Keratinocyte (primary cell): ENCODE results near the gene SLC12A6. TPM values are rescaled to one million over a fixed set of nuclear protein-coding genes. Genes with fewer than 3 reads are reported as not detected.

ENCODE experiments used
- DNase-seq: peaks from one replicate; pipeline ENCODE4 v3.0.0-alpha.2; 2011; ENCODE audit warnings: low read depth, missing footprints, low spot score
- FAIRE-seq: peaks from 2 replicates; lab custom pipeline; 2011; peaks lifted over from hg19 to GRCh38; lab: Jason Lieb, UNC
- H2AFZ ChIP-seq: 2 replicates; pipeline ENCODE4 v1.6.0; 2012; ENCODE audit warnings: low read length, control low read depth, inconsistent platforms; ENCODE audit not compliant: control insufficient read depth
- H3K27ac ChIP-seq: 2 replicates; pipeline ENCODE4 v1.5.1; 2011; ENCODE audit warnings: low read length; ENCODE audit not compliant: control insufficient read depth, insufficient read depth
- H3K27me3 ChIP-seq: 3 replicates; pipeline ENCODE4 v1.6.0; 2011; ENCODE audit warnings: low read length; ENCODE audit not compliant: control insufficient read depth, insufficient read depth; ENCODE audit errors: extremely low read depth
- H3K36me3 ChIP-seq, 2 experiments: 2 replicates in 1 of 2; 3 replicates in 1 of 2; pipeline ENCODE4 v1.5.1; 2011; ENCODE audit warnings: low read length in 2 of 2, mild to moderate bottlenecking in 1 of 2; ENCODE audit not compliant: control insufficient read depth in 2 of 2, insufficient read depth in 2 of 2; ENCODE audit errors: extremely low read depth in 1 of 2
- H3K4me1 ChIP-seq: 3 replicates; pipeline ENCODE4 v1.5.1; 2011; ENCODE audit warnings: low read length; ENCODE audit not compliant: control insufficient read depth, insufficient read depth; ENCODE audit errors: extremely low read depth
- H3K4me2 ChIP-seq: 3 replicates; pipeline ENCODE4 v1.6.0; 2011; ENCODE audit warnings: low read depth, low read length; ENCODE audit not compliant: control insufficient read depth, insufficient read depth; ENCODE audit errors: extremely low read depth
- H3K4me3 ChIP-seq, 3 experiments: fragments of 200-600 bp in 1 of 3; sonication (generic) in 1 of 3; 2 replicates in 2 of 3; 3 replicates in 1 of 3; pipeline ENCODE4 v1.5.1; 2011 to 2016; ENCODE audit warnings: low read length in 3 of 3, mild to moderate bottlenecking in 3 of 3, control low read depth in 2 of 3, inconsistent platforms in 1 of 3, low read depth in 1 of 3, mixed read lengths in 1 of 3, mixed run types in 1 of 3, moderate library complexity in 1 of 3; ENCODE audit not compliant: control insufficient read depth in 2 of 3, insufficient read depth in 2 of 3; ENCODE audit errors: extremely low read depth in 1 of 3
- H3K79me2 ChIP-seq: 2 replicates; pipeline ENCODE4 v1.6.0; 2012; ENCODE audit warnings: low read length; ENCODE audit not compliant: control insufficient read depth, insufficient read depth
- H3K9ac ChIP-seq: 3 replicates; pipeline ENCODE4 v1.6.0; 2011; ENCODE audit warnings: low read length; ENCODE audit not compliant: control insufficient read depth, insufficient read depth; ENCODE audit errors: extremely low read depth
- H3K9me1 ChIP-seq: 3 replicates; pipeline ENCODE4 v1.6.0; 2011; ENCODE audit warnings: low read length; ENCODE audit not compliant: control insufficient read depth, insufficient read depth; ENCODE audit errors: extremely low read depth
- H3K9me3 ChIP-seq: 2 replicates; pipeline ENCODE4 v1.5.1; 2012; ENCODE audit warnings: low read depth, low read length; ENCODE audit not compliant: control insufficient read depth
- H4K20me1 ChIP-seq: 3 replicates; pipeline ENCODE4 v1.6.0; 2011; ENCODE audit warnings: low read length; ENCODE audit not compliant: control insufficient read depth, insufficient read depth; ENCODE audit errors: extremely low read depth
- EZH2 ChIP-seq: IDR thresholded peaks from one replicate; pipeline ENCODE4 v1.6.1; 2012; ENCODE audit warnings: inconsistent platforms, mild to moderate bottlenecking, low read length, moderate library complexity
- dilution Hi-C: fragments of 300-500 bp; cut with MboI; formaldehyde crosslinking; loops from one replicate; pipeline ENCODE4 v1.7.0; 2020; ENCODE audit warnings: low sequenced_read_pairs; ENCODE audit not compliant: extremely low pct_ligation_motif_present
- polyA plus RNA-seq, 5 experiments: library from polyadenylated mRNA; depleted of rRNA in 3 of 5; stranded (reverse) in 3 of 5; stranded (forward) in 1 of 5; unstranded in 1 of 5; fragments of >200 nt; gene quantifications; 1 replicate in 1 of 5; 2 replicates in 3 of 5; 3 replicates in 1 of 5; pipeline versions ENCODE4 v1.2.1 to v1.2.3, GENCODE V29; 2011 to 2012; ENCODE audit warnings: missing spikeins in 2 of 5, low read depth in 1 of 5, low replicate concordance in 1 of 5
- TF ChIP-seq, protein P1 (sequence below), 3 experiments: IDR thresholded peaks in 1 of 3; conservative IDR thresholded peaks in 1 of 3; optimal IDR thresholded peaks in 1 of 3; 2 replicates in 2 of 3; 3 replicates in 1 of 3; pipeline versions ENCODE3 to v1.5.1; 2011; ENCODE audit warnings: low read length in 3 of 3, mild to moderate bottlenecking in 3 of 3, moderate library complexity in 2 of 3, control low read depth in 1 of 3, inconsistent platforms in 1 of 3; ENCODE audit not compliant: insufficient read depth in 2 of 3; ENCODE audit errors: extremely low read depth in 1 of 3

Gene SLC12A6
- polyA plus RNA-seq, 1 donor (not counting 4 experiments of a cell fraction or from before 2014, with no cell fraction given) = 24.3 TPM

DNA sequence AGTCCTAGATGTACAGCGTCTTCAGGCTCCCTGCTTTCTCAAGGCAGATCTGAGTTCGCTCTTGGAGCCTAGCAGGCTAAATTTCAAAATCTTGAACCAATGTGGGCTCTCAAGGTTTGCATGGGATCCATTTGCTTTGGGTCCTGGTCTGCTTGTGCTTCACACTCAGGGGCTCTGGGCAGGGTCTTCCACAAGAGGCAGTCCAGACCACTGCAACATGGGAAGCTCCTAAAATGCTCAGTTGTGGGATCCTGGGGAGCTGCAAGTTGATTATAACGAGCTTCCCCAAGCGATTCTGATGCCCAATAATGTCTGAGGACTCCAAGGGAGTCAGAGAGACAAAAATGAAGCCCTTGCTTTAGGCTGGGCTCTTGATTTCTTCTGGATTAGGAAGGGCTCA lies 12.2 kb upstream of the SLC12A6 start:
- dilution Hi-C loops = no loop called here
- DNase-seq = no peak

DNA sequence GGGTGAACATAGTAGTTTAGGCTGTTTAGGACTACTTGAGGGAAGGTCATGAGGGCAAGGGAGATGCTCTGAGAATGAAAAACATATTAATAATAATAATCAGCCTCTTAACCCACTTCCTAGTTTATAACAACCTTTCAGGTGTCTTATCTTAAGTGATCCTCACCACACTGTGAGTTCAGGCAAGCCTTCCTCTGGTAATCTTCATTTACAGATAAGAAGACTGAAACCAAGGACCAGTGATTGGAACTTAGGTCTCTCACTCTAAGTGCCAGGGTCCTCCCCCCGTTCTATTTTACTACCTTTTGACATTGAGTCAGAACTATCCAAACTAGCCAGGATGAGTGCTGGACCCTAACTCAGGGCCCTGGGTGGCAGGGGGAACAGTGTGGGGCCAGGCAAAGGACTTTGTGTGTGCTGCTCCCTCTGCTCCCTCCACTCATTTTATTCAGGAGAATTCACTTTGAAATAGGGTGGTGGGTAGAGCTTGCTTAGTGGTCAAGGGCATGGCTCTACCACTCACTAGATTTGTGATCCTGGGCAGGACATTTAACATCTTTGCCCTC lies 11.2 kb upstream of the SLC12A6 start:
- dilution Hi-C loops = no loop called here
- DNase-seq (no peak), FAIRE-seq (no peak)
- H3K79me2 ChIP-seq = no peaks in the 10 kb centered on the region
- no peak overlapping the region for H3K4me2 ChIP-seq
- no peaks in the 10 kb centered on the region for H3K4me1 ChIP-seq
- H3K27ac ChIP-seq = no peak overlapping the region
- no peaks in the 10 kb centered on the region for H4K20me1 ChIP-seq
- no peak overlapping the region for H3K4me3 ChIP-seq
- H3K9me3 ChIP-seq = no peaks in the 10 kb centered on the region
- TF ChIP-seq, protein P1, sequence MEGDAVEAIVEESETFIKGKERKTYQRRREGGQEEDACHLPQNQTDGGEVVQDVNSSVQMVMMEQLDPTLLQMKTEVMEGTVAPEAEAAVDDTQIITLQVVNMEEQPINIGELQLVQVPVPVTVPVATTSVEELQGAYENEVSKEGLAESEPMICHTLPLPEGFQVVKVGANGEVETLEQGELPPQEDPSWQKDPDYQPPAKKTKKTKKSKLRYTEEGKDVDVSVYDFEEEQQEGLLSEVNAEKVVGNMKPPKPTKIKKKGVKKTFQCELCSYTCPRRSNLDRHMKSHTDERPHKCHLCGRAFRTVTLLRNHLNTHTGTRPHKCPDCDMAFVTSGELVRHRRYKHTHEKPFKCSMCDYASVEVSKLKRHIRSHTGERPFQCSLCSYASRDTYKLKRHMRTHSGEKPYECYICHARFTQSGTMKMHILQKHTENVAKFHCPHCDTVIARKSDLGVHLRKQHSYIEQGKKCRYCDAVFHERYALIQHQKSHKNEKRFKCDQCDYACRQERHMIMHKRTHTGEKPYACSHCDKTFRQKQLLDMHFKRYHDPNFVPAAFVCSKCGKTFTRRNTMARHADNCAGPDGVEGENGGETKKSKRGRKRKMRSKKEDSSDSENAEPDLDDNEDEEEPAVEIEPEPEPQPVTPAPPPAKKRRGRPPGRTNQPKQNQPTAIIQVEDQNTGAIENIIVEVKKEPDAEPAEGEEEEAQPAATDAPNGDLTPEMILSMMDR (optimal IDR thresholded peaks at IDR 0.05 in 1 of 3, IDR thresholded peaks at IDR 0.05 in 1 of 3, conservative IDR thresholded peaks at IDR 0.05 in 1 of 3; ENCODE audit: extremely low read depth in 1 of 3, insufficient read depth in 2 of 3, low read length in 3 of 3) = no peak
- H3K27me3 ChIP-seq = no peaks in the 10 kb centered on the region
- H3K9me1 ChIP-seq = no peaks in the 10 kb centered on the region
- no peaks in the 10 kb centered on the region for H3K36me3 ChIP-seq
- no peak overlapping the region for H2AFZ ChIP-seq
- H3K9ac ChIP-seq = no peak overlapping the region

More for the DNA sequence above, 12.2 kb upstream of the SLC12A6 start:
- H3K36me3 ChIP-seq = no peaks in the 10 kb centered on the region
- H3K9ac ChIP-seq = no peak overlapping the region
- H3K79me2 ChIP-seq = no peaks in the 10 kb centered on the region
- H3K9me1 ChIP-seq = no peaks in the 10 kb centered on the region
- no peaks in the 10 kb centered on the region for H3K9me3 ChIP-seq
- H3K27ac ChIP-seq = no peak overlapping the region
- H3K4me3 ChIP-seq = no peak overlapping the region
- H3K27me3 ChIP-seq = no peaks in the 10 kb centered on the region
- H2AFZ ChIP-seq = no peak overlapping the region
- no peaks in the 10 kb centered on the region for H3K4me1 ChIP-seq
- FAIRE-seq = no peak
- no peaks in the 10 kb centered on the region for H4K20me1 ChIP-seq
- TF ChIP-seq, protein P1 (optimal IDR thresholded peaks at IDR 0.05 in 1 of 3, IDR thresholded peaks at IDR 0.05 in 1 of 3, conservative IDR thresholded peaks at IDR 0.05 in 1 of 3; ENCODE audit: extremely low read depth in 1 of 3, insufficient read depth in 2 of 3, low read length in 3 of 3) = no peak
- TF ChIP-seq EZH2 = no peak
- H3K4me2 ChIP-seq = no peak overlapping the region
